GM12878 (cell line): ENCODE measurements around the gene DPP9. TPM values are rescaled to one million over a fixed set of nuclear protein-coding genes. Genes with fewer than 3 reads are reported as not detected.

Source experiments
- ATAC-seq: fragments of 200-7000 bp; cut with Tn5 transposase; 3 replicates; pipeline ENCODE4 v1.9.1; 2020; ENCODE audit warnings: mild to moderate bottlenecking, moderate library complexity
- BruUV-seq: library from RNA; stranded (reverse); fragments of 400-500 nt; replicated peaks from 2 replicates; lab custom pipeline; 2021; lab: Mats Ljungman, UMichigan
- CTCF ChIA-PET: fragments of 300-600 bp; sonication (Branson Sonifier 250); formaldehyde crosslinking; extraction: SDS; loops from one replicate; lab custom pipeline; 2021; ENCODE audit warnings: inconsistent platforms; lab: Yijun Ruan, JAX
- POLR2A ChIA-PET: fragments of 350-600 bp; formaldehyde crosslinking; extraction: SDS; loops from one replicate; lab custom pipeline; 2021; ENCODE audit warnings: inconsistent platforms; lab: Charles Lee
- RAD21 ChIA-PET: fragments of 300-600 bp; sonication (Branson Sonifier 250); formaldehyde crosslinking; loops from one replicate; lab custom pipeline; 2023; ENCODE audit warnings: antibody characterized with exemption; ENCODE audit not compliant: unreplicated experiment; lab: Charles Lee
- SMC1A ChIA-PET: fragments of 300-600 bp; sonication (Branson Sonifier 250); formaldehyde crosslinking; loops from one replicate; lab custom pipeline; 2023; ENCODE audit not compliant: unreplicated experiment, uncharacterized antibody; lab: Charles Lee
- DNase-seq: peaks from one replicate; pipeline ENCODE4 v3.0.0-alpha.2; 2011; ENCODE audit warnings: low read depth, low spot score
- FAIRE-seq: peaks from 3 replicates; lab custom pipeline; 2011; peaks lifted over from hg19 to GRCh38; lab: Jason Lieb, UNC
- H2AFZ ChIP-seq: 2 replicates; pipeline ENCODE4 v1.6.0; 2011; ENCODE audit warnings: low read depth, low read length, control low read depth; ENCODE audit not compliant: control insufficient read depth
- H3K27ac ChIP-seq: 2 replicates; pipeline ENCODE4 v1.5.1; 2011; ENCODE audit warnings: control low read depth; ENCODE audit not compliant: control insufficient read depth, insufficient read depth
- H3K27me3 ChIP-seq, 2 experiments: replicated peaks in 1 of 2; 2 replicates each; pipeline versions ENCODE4 v1.6.0 to v1.6.1; 2011; ENCODE audit warnings: low read length in 1 of 2; ENCODE audit not compliant: control insufficient read depth in 2 of 2, insufficient read depth in 2 of 2
- H3K36me3 ChIP-seq, 2 experiments: 2 replicates each; pipeline ENCODE4 v1.5.1; 2011; ENCODE audit warnings: low read length in 1 of 2; ENCODE audit not compliant: control insufficient read depth in 2 of 2, insufficient read depth in 2 of 2
- H3K4me1 ChIP-seq: 2 replicates; pipeline ENCODE4 v1.6.1; 2011; ENCODE audit warnings: mild to moderate bottlenecking, low read length, moderate library complexity, mixed read lengths; ENCODE audit not compliant: control insufficient read depth, insufficient read depth
- H3K4me2 ChIP-seq: 2 replicates; pipeline ENCODE4 v1.6.0; 2011; ENCODE audit warnings: control low read depth; ENCODE audit not compliant: control insufficient read depth, insufficient read depth
- H3K4me3 ChIP-seq: fragments of 200-600 bp; sonication (generic); 2 replicates; pipeline ENCODE4 v1.5.1; 2016
- H3K79me2 ChIP-seq: 2 replicates; pipeline ENCODE4 v1.6.0; 2011; ENCODE audit warnings: low read length; ENCODE audit not compliant: control insufficient read depth, insufficient read depth
- H3K9ac ChIP-seq: 2 replicates; pipeline ENCODE4 v1.8.0; 2011; ENCODE audit warnings: low read length, control low read depth, mixed read lengths; ENCODE audit not compliant: control insufficient read depth, insufficient read depth
- H3K9me3 ChIP-seq: replicated peaks from 3 replicates; pipeline ENCODE4 v1.5.1; 2011; ENCODE audit warnings: mild to moderate bottlenecking, low read length; ENCODE audit not compliant: control insufficient read depth, insufficient read depth
- H4K20me1 ChIP-seq: 2 replicates; pipeline ENCODE4 v1.6.0; 2011; ENCODE audit not compliant: control insufficient read depth, insufficient read depth
- GABPA ChIP-seq: IDR thresholded peaks from 2 replicates; pipeline ENCODE4 v1.6.1; 2014; ENCODE audit warnings: antibody characterized with exemption, low read depth, mild to moderate bottlenecking, inconsistent platforms
- IRF4 ChIP-seq: IDR thresholded peaks from 2 replicates; pipeline ENCODE4 v1.6.1; 2011; ENCODE audit warnings: low read depth, low read length
- JUND ChIP-seq: IDR thresholded peaks from 2 replicates; pipeline ENCODE4 v1.6.1; 2012; ENCODE audit warnings: low read depth, mild to moderate bottlenecking, low read length, improper control_type of control experiment, moderate library complexity
- NFYA ChIP-seq: IDR thresholded peaks from 2 replicates; pipeline ENCODE4 v1.6.1; 2011; ENCODE audit warnings: low read depth, mild to moderate bottlenecking, low read length, improper control_type of control experiment, borderline replicate concordance
- NRF1 ChIP-seq: conservative IDR thresholded peaks from 2 replicates; pipeline ENCODE4 v1.6.1; 2011; ENCODE audit warnings: mild to moderate bottlenecking, low read depth, low read length, improper control_type of control experiment
- PML ChIP-seq: IDR thresholded peaks from 2 replicates; pipeline ENCODE4 v1.6.1; 2012; ENCODE audit warnings: low read length, inconsistent platforms
- POLR2AphosphoS5 ChIP-seq: IDR thresholded peaks from 2 replicates; pipeline ENCODE4 v1.6.1; 2011; ENCODE audit warnings: mild to moderate bottlenecking, low read length, inconsistent platforms
- POU2F2 ChIP-seq: IDR thresholded peaks from 3 replicates; pipeline ENCODE4 v1.6.1; 2011; ENCODE audit warnings: low read depth, mild to moderate bottlenecking, low read length, borderline replicate concordance
- RB1 ChIP-seq: fragments of 450-650 bp; formaldehyde crosslinking; IDR thresholded peaks from 2 replicates; pipeline ENCODE4 v1.6.1; 2017; ENCODE audit warnings: mild to moderate bottlenecking, borderline replicate concordance
- RBBP5 ChIP-seq: fragments of 200-600 bp; sonication (generic); conservative IDR thresholded peaks from 2 replicates; pipeline ENCODE4 v1.6.1; 2016
- SRF ChIP-seq, 2 experiments: IDR thresholded peaks; 2 replicates each; pipeline ENCODE4 v1.6.1; 2011; ENCODE audit warnings: low read depth in 2 of 2, low read length in 2 of 2, mild to moderate bottlenecking in 1 of 2, moderate library complexity in 1 of 2
- STAT3 ChIP-seq: IDR thresholded peaks from 2 replicates; pipeline ENCODE4 v1.6.1; 2011; ENCODE audit warnings: low read depth, low read length, improper control_type of control experiment
- TAF1 ChIP-seq: IDR thresholded peaks from 2 replicates; pipeline ENCODE4 v1.6.1; 2011; ENCODE audit warnings: mild to moderate bottlenecking, low read depth, low read length, borderline replicate concordance
- TBL1XR1 ChIP-seq: IDR thresholded peaks from 2 replicates; pipeline ENCODE4 v1.6.1; 2012; ENCODE audit warnings: low read depth, low read length, improper control_type of control experiment
- TCF12 ChIP-seq: IDR thresholded peaks from 2 replicates; pipeline ENCODE4 v1.6.1; 2011; ENCODE audit warnings: low read depth, mild to moderate bottlenecking, low read length
- USF2 ChIP-seq: IDR thresholded peaks from 2 replicates; pipeline ENCODE4 v1.6.1; 2011; ENCODE audit warnings: low read depth, low read length, improper control_type of control experiment, borderline replicate concordance
- ZNF384 ChIP-seq: IDR thresholded peaks from 2 replicates; pipeline ENCODE4 v1.6.1; 2012; ENCODE audit warnings: low read depth, mild to moderate bottlenecking, low read length, improper control_type of control experiment, borderline replicate concordance
- ZNF592 ChIP-seq: fragments of 450-650 bp; IDR thresholded peaks from 2 replicates; pipeline ENCODE4 v1.6.1; 2017; ENCODE audit warnings: mild to moderate bottlenecking, moderate library complexity
- WGBS: methylation state at CpG from one replicate; pipeline ENCODE4 v1.1.6; 2016; ENCODE audit warnings: low lambda C conversion rate; ENCODE audit not compliant: insufficient replicate concordance, insufficient coverage; ENCODE audit errors: missing lambda C conversion rate; 5-methylcytosine and 5-hydroxymethylcytosine counted together
- in situ Hi-C: fragments of 300-500 bp; cut with MboI; formaldehyde crosslinking; loops from 9 replicates; pipeline ENCODE4 v1.14.3; 2018; ENCODE audit warnings: mixed read lengths
- intact Hi-C: fragments of 100-400 bp; cut with micrococcal nuclease; formaldehyde crosslinking; loops from one replicate; pipeline ENCODE4 v1.14.2; 2022; ENCODE audit not compliant: unreplicated experiment
- polyA plus RNA-seq, 11 experiments: library from polyadenylated mRNA; depleted of rRNA in 4 of 11; unstranded in 6 of 11; stranded (reverse) in 5 of 11; fragments of >200 nt; fragmentation: Nextera tagmentation in 4 of 11; fragmentation: Illumina TruSeq in 1 of 11; extraction: Ambion mirVana in 4 of 11; extraction: Trizol in 1 of 11; gene quantifications; 1 replicate in 1 of 11; 2 replicates in 10 of 11; pipeline versions ENCODE4 v1.2.1 to v1.2.3, GENCODE V29; 2011 to 2016; ENCODE audit warnings: inconsistent platforms in 2 of 11, missing spikeins in 2 of 11, low read depth in 1 of 11
- total RNA-seq, 4 experiments: library from RNA; depleted of rRNA in 3 of 4; stranded (reverse); fragments of >200 nt in 3 of 4; fragmentation: Illumina TruSeq in 1 of 4; extraction: Trizol in 1 of 4; gene quantifications; 2 replicates each; pipeline versions ENCODE4 v1.2.1 to v1.2.3, GENCODE V29; 2013 to 2021

Gene DPP9
- total and polyA plus RNA-seq, 10 of the 15 experiments (the other 5 are each of a cell fraction or from before 2014, with no cell fraction given) = 0.64 to 58.6 (median 27.6) TPM

GRCh38 chr19:4695224-4695731 lies 28.4 kb downstream of the DPP9 start:
- Histone ChIP-seq H3K27ac (no peak overlapping the region), H3K4me1 (no peaks in the 10 kb centered on the region), H3K36me3 (peaks cover 19 to 35% of the 10 kb centered on the region in 2 experiments; a peak in 3 of 4 replicates), H3K4me2 (no peak overlapping the region), H3K9ac (no peak overlapping the region), H3K27me3 (no peaks in the 10 kb centered on the region), H3K9me3 (no peaks in the 10 kb centered on the region), H3K79me2 (no peaks in the 10 kb centered on the region), H3K4me3 (no peak overlapping the region), H4K20me1 (no peaks in the 10 kb centered on the region), H2AFZ (no peak overlapping the region)
- no peak for FAIRE-seq
- no TSS peak for BruUV-seq
- ChIA-PET POLR2A (no interaction called here), CTCF (interaction anchor here (0.8 kb wide), 1 partner anchor 33 kb away, joined by 3 read pairs; no protein-coding TSS in a partner anchor), RAD21 (no interaction called here), SMC1A (no interaction called here)
- no peak for TF ChIP-seq USF2
- no peak for TF ChIP-seq PML
- TF ChIP-seq NFYA = no peak
- TF ChIP-seq RBBP5 = no peak
- TF ChIP-seq STAT3 = no peak
- no peak for TF ChIP-seq POU2F2
- no peak for TF ChIP-seq TAF1
- no peak for TF ChIP-seq SRF (IDR thresholded peaks at IDR 0.05; ENCODE audit: low read depth in 2 of 2, low read length in 2 of 2)
- TF ChIP-seq JUND = no peak
- TF ChIP-seq POLR2AphosphoS5 = no peak
- no peak for TF ChIP-seq NRF1
- no peak for TF ChIP-seq TBL1XR1
- no peak for TF ChIP-seq RB1
- TF ChIP-seq ZNF592 = no peak
- TF ChIP-seq ZNF384 = no peak
- no peak for TF ChIP-seq TCF12
- no peak for TF ChIP-seq IRF4
- no peak for TF ChIP-seq GABPA
- no peak for DNase-seq
- in situ Hi-C loops (no loop called here), intact Hi-C loops (no loop called here)
- ATAC-seq = no peak
- 94% methylated on average over 19 of the region's 19 CpGs for WGBS
